HG02870 (cell line): ENCODE measurements around the gene KRTAP10-1.
"Not testable (repeated sequence)": the region's sequence is repeated elsewhere in the genome, so short reads cannot be mapped to it uniquely, and the experiment has no call there.

ENCODE experiments used
- ATAC-seq: cut with Tn5 transposase; IDR thresholded peaks from one replicate; pipeline ENCODE4 v1.9.1; 2021; ENCODE audit warnings: mild to moderate bottlenecking, moderate library complexity; ENCODE audit not compliant: unreplicated experiment

KRTAP10-1 gene

GRCh38 chr21:44571296-44571695, 31.3 kb upstream of the KRTAP10-1 start:
- no peak for ATAC-seq

- no peak for ATAC-seq
Observed at GRCh38 chr21:44569861-44570517, 30.0 kb upstream of the KRTAP10-1 start.

GRCh38 chr21:44568667-44569556, 28.9 kb upstream of the KRTAP10-1 start:
- ATAC-seq: no peak

GRCh38 chr21:44568261-44568660, 28.3 kb upstream of the KRTAP10-1 start:
- no peak for ATAC-seq

GRCh38 chr21:44567481-44568171, 27.6 kb upstream of the KRTAP10-1 start:
- no peak for ATAC-seq

GRCh38 chr21:44566403-44566802, 26.4 kb upstream of the KRTAP10-1 start:
- no peak for ATAC-seq

- no peak for ATAC-seq
Observed at GRCh38 chr21:44564886-44565598, 25.0 kb upstream of the KRTAP10-1 start.

- no peak for ATAC-seq
Observed at GRCh38 chr21:44564099-44564498, 24.1 kb upstream of the KRTAP10-1 start.

- ATAC-seq: no peak
Observed at GRCh38 chr21:44558695-44559094, 18.7 kb upstream of the KRTAP10-1 start, which contains the start of gene KRTAP10-3. KRTAP10-3 (minus strand) TSS chr21:44558795; CDS start chr21:44558715, 80 bp downstream.

- not testable (repeated sequence) for ATAC-seq
Observed at GRCh38 chr21:44558329-44558675, 18.3 kb upstream of the KRTAP10-1 start.

GRCh38 chr21:44557491-44558328, 17.7 kb upstream of the KRTAP10-1 start:
- no peak for ATAC-seq

- ATAC-seq: no peak
Observed at GRCh38 chr21:44556879-44557278, 16.9 kb upstream of the KRTAP10-1 start.

GRCh38 chr21:44555200-44555875, 15.3 kb upstream of the KRTAP10-1 start:
- ATAC-seq: no peak

GRCh38 chr21:44552681-44553080, 12.7 kb upstream of the KRTAP10-1 start:
- no peak for ATAC-seq

GRCh38 chr21:44552136-44552535, 12.1 kb upstream of the KRTAP10-1 start:
- ATAC-seq: no peak

- no peak for ATAC-seq
Observed at GRCh38 chr21:44551340-44551961, 11.5 kb upstream of the KRTAP10-1 start, which contains the start of gene KRTAP10-2. KRTAP10-2 (minus strand) TSS chr21:44551505; CDS start chr21:44551458, 47 bp downstream.

GRCh38 chr21:44550807-44551206, 10.8 kb upstream of the KRTAP10-1 start:
- no peak for ATAC-seq

GRCh38 chr21:44550285-44550684, 10.3 kb upstream of the KRTAP10-1 start:
- not testable (repeated sequence) for ATAC-seq
